HepG2 (cell line): Measurements from ENCODE around the gene CYB5D1. TPM values are rescaled to one million over a fixed set of nuclear protein-coding genes. Genes with fewer than 3 reads are reported as not detected.

Experiments used
- ARID2 ChIP-seq: sonication (generic); formaldehyde crosslinking; IDR thresholded peaks from 2 replicates; pipeline ENCODE4 v1.8.1; 2022; ENCODE audit warnings: mild to moderate bottlenecking, missing genetic modification reagents, borderline replicate concordance
- ATF6 ChIP-seq: sonication (generic); formaldehyde crosslinking; conservative IDR thresholded peaks from 2 replicates; pipeline ENCODE4 v1.4.0; 2020; ENCODE audit warnings: missing genetic modification reagents
- DR1 ChIP-seq: sonication (generic); formaldehyde crosslinking; IDR thresholded peaks from 2 replicates; pipeline ENCODE4 v1.8.0; 2021; ENCODE audit warnings: mild to moderate bottlenecking, missing genetic modification reagents, inconsistent platforms
- HNRNPLL ChIP-seq: fragments of 200-400 bp; formaldehyde crosslinking; IDR thresholded peaks from 2 replicates; pipeline ENCODE4 v1.6.1; 2017; ENCODE audit warnings: mild to moderate bottlenecking, low read depth, low read length; ENCODE audit not compliant: poor library complexity, severe bottlenecking
- KLF12 ChIP-seq: sonication (generic); formaldehyde crosslinking; IDR thresholded peaks from 2 replicates; pipeline ENCODE4 v1.4.0; 2020; ENCODE audit warnings: missing genetic modification reagents, borderline replicate concordance
- MAF1 ChIP-seq: sonication (generic); formaldehyde crosslinking; IDR thresholded peaks from 2 replicates; pipeline ENCODE4 v1.5.0; 2020; ENCODE audit warnings: missing genetic modification reagents, borderline replicate concordance
- MAFF ChIP-seq: IDR thresholded peaks from 2 replicates; pipeline ENCODE4 v1.6.1; 2011; ENCODE audit warnings: low read depth, low read length, improper control_type of control experiment
- NONO ChIP-seq, 2 experiments: fragments of 450-650 bp in 1 of 2; sonication (generic) in 1 of 2; formaldehyde crosslinking in 1 of 2; IDR thresholded peaks in 1 of 2; conservative IDR thresholded peaks in 1 of 2; 2 replicates each; pipeline versions ENCODE4 v1.6.1 to v1.8.0; 2017 to 2022; ENCODE audit warnings: mild to moderate bottlenecking in 1 of 2, missing genetic modification reagents in 1 of 2, moderate library complexity in 1 of 2
- NR3C1 ChIP-seq: sonication (generic); formaldehyde crosslinking; IDR thresholded peaks from 2 replicates; pipeline ENCODE4 v1.4.0; 2020; ENCODE audit warnings: missing genetic modification reagents
- PHF5A ChIP-seq: IDR thresholded peaks from one replicate; pipeline ENCODE4 v1.6.1; 2018; ENCODE audit warnings: low read depth, missing genetic modification reagents; ENCODE audit not compliant: unreplicated experiment
- SNAPC5 ChIP-seq: sonication (generic); formaldehyde crosslinking; IDR thresholded peaks from 2 replicates; pipeline ENCODE4 v1.8.1; 2023; ENCODE audit warnings: mild to moderate bottlenecking, missing genetic modification reagents, borderline replicate concordance
- SRY ChIP-seq: sonication (generic); formaldehyde crosslinking; IDR thresholded peaks from 2 replicates; pipeline ENCODE4 v1.8.0; 2022; ENCODE audit warnings: mild to moderate bottlenecking, missing genetic modification reagents
- THAP11 ChIP-seq: IDR thresholded peaks from 2 replicates; pipeline ENCODE4 v1.6.1; 2016; ENCODE audit warnings: missing biosample characterization, missing genetic modification reagents
- ZNF282 ChIP-seq: fragments of 450-650 bp; IDR thresholded peaks from 2 replicates; pipeline ENCODE4 v1.6.1; 2018; ENCODE audit not compliant: partially characterized antibody
- ZNF3 ChIP-seq: IDR thresholded peaks from 2 replicates; pipeline ENCODE4 v1.7.0; 2017; ENCODE audit warnings: inconsistent platforms
- ZNF430 ChIP-seq: sonication (generic); formaldehyde crosslinking; IDR thresholded peaks from 2 replicates; pipeline ENCODE4 v1.9.0; 2021; ENCODE audit warnings: mild to moderate bottlenecking, missing genetic modification reagents
- ZNF704 ChIP-seq: sonication (generic); formaldehyde crosslinking; IDR thresholded peaks from 2 replicates; pipeline ENCODE4 v1.8.1; 2023; ENCODE audit warnings: mild to moderate bottlenecking, inconsistent platforms, moderate library complexity, missing genetic modification reagents, borderline replicate concordance
- ZSCAN25 ChIP-seq: sonication (generic); formaldehyde crosslinking; IDR thresholded peaks from 2 replicates; pipeline ENCODE4 v1.8.0; 2022; ENCODE audit warnings: mild to moderate bottlenecking, missing genetic modification reagents
- polyA plus RNA-seq, 8 experiments: library from polyadenylated mRNA; depleted of rRNA in 3 of 8; stranded (reverse) in 7 of 8; unstranded in 1 of 8; fragments of >200 nt; fragmentation: Illumina TruSeq in 4 of 8; extraction: Trizol in 4 of 8; gene quantifications; 2 replicates each; pipeline versions ENCODE4 v1.2.1 to v1.2.3, GENCODE V29; 2011 to 2016; ENCODE audit warnings: low read depth in 4 of 8, missing spikeins in 1 of 8, mixed read lengths in 1 of 8; ENCODE audit not compliant: insufficient read depth in 1 of 8
- total RNA-seq, 5 experiments: library from RNA; depleted of rRNA; stranded (reverse); fragments of >200 nt; fragmentation: Illumina TruSeq; extraction: Trizol; gene quantifications; 2 replicates each; pipeline ENCODE4 v1.2.3, GENCODE V29; 2016; ENCODE audit warnings: low read depth in 1 of 5
- TF ChIP-seq, protein P1 (sequence below): sonication (generic); formaldehyde crosslinking; IDR thresholded peaks from 2 replicates; pipeline ENCODE4 v1.8.0; 2022; ENCODE audit warnings: low read depth, missing genetic modification reagents
- TF ChIP-seq, protein P2 (sequence below): sonication (generic); formaldehyde crosslinking; IDR thresholded peaks from 2 replicates; pipeline ENCODE4 v1.8.0; 2022; ENCODE audit warnings: missing genetic modification reagents, mild to moderate bottlenecking, inconsistent platforms, borderline replicate concordance
- TF ChIP-seq, protein P3 (sequence below): sonication (generic); formaldehyde crosslinking; IDR thresholded peaks from 2 replicates; pipeline ENCODE4 v1.8.0; 2023; ENCODE audit warnings: mild to moderate bottlenecking, missing genetic modification reagents

The CYB5D1 gene
- total and polyA plus RNA-seq, 2 of the 13 experiments (the other 11 are each of a cell fraction or from before 2014, with no cell fraction given): 8.9 to 17.0 TPM

- TF ChIP-seq SRY (CRISPR knock-in tag) (peak; percentile 48; the same call in 1 of the 2 replicates), MAF1 (0 out of 2 replicates have a peak, but pooled peaks have one; percentile 18), SNAPC5 (CRISPR knock-in tag) (peak; percentile 41; the same call in 1 of the 2 replicates), ZNF282 (no peak), ZSCAN25 (CRISPR knock-in tag) (peak; percentile 77; the same call in 1 of the 2 replicates), ZNF430 (CRISPR knock-in tag) (peak; percentile 90), THAP11 (CRISPR knock-in tag) (peak; percentile 92), ATF6 (CRISPR knock-in tag) (no peak), PHF5A (CRISPR knock-in tag) (peak; percentile 97), ZNF704 (CRISPR knock-in tag) (0 out of 2 replicates have a peak, but pooled peaks have one; percentile 30), DR1 (CRISPR knock-in tag) (no peak; the same call in 1 of the 2 replicates), ARID2 (no peak), ZNF3 (CRISPR knock-in tag) (peak; percentile 75), NR3C1 (no peak), MAFF (0 out of 2 replicates have a peak, but pooled peaks have one; percentile 1), HNRNPLL (no peak), NONO (IDR thresholded peaks at IDR 0.05) (no peak), NONO (CRISPR knock-in tag; conservative IDR thresholded peaks at IDR 0.05) (peak; percentile 98), KLF12 (CRISPR knock-in tag) (peak; percentile 76; the same call in 1 of the 2 replicates)
- TF ChIP-seq, protein P1, sequence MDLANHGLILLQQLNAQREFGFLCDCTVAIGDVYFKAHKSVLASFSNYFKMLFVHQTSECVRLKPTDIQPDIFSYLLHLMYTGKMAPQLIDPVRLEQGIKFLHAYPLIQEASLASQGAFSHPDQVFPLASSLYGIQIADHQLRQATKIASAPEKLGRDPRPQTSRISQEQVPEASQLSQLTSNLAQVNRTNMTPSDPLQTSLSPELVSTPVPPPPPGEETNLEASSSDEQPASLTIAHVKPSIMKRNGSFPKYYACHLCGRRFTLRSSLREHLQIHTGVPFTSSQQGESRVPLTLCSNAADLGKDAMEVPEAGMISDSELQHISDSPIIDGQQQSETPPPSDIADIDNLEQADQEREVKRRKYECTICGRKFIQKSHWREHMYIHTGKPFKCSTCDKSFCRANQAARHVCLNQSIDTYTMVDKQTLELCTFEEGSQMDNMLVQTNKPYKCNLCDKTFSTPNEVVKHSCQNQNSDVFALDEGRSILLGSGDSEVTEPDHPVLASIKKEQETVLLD (CRISPR knock-in tag): peak; percentile 60; the same call in 1 of the 2 replicates
- TF ChIP-seq, protein P2, sequence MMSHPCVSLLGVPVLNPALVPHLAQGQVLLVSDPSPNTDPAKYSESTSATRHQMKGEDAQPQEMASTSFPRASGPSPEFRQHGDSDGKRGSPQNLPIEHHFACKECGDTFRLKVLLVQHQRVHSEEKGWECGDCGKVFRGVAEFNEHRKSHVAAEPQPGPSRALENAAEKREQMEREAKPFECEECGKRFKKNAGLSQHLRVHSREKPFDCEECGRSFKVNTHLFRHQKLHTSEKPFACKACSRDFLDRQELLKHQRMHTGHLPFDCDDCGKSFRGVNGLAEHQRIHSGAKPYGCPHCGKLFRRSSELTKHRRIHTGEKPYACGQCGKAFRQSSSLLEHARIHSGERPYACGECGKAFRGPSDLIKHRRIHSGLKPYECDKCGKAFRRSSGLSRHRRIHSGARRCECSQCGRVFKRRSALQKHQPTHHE (CRISPR knock-in tag): no peak; the same call in 1 of the 2 replicates
- TF ChIP-seq, protein P3, sequence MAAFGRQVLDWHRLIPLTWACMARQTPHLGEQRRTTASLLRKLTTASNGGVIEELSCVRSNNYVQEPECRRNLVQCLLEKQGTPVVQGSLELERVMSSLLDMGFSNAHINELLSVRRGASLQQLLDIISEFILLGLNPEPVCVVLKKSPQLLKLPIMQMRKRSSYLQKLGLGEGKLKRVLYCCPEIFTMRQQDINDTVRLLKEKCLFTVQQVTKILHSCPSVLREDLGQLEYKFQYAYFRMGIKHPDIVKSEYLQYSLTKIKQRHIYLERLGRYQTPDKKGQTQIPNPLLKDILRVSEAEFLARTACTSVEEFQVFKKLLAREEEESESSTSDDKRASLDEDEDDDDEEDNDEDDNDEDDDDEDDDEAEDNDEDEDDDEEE (CRISPR knock-in tag): peak; percentile 9; the same call in 1 of the 2 replicates
Observed at GRCh38 chr17:7836596-7837407, 21.0 kb upstream of the CYB5D1 start (continued).
